GM12891 (cell line): Measurements from ENCODE around the gene ILF3.

ENCODE experiments used
- POLR2A ChIP-seq: IDR thresholded peaks from 2 replicates; pipeline ENCODE4 v1.6.1; 2011; ENCODE audit warnings: low read depth, low read length, control low read depth
- POLR2AphosphoS5 ChIP-seq: IDR thresholded peaks from 2 replicates; pipeline ENCODE4 v1.6.1; 2011; ENCODE audit warnings: low read depth, low read length, control low read depth
- TAF1 ChIP-seq: IDR thresholded peaks from 2 replicates; pipeline ENCODE4 v1.6.1; 2011; ENCODE audit warnings: low read depth, low read length, control low read depth

- TF ChIP-seq POLR2A (no peak), TAF1 (no peak), POLR2AphosphoS5 (no peak)
These were observed 41.6 kb downstream of the ILF3 start for GRCh38 chr19:10695401-10696398.
